ENCODE measurements around the gene KIF13A. TPM values are rescaled to one million over a fixed set of nuclear protein-coding genes. Genes with fewer than 3 reads are reported as not detected.

The KIF13A gene
- total RNA-seq, 2 donors from 2014 or later, result 35.3 to 45.0 TPM

- 94 to 96% methylated on average over 11 to 12 of the region's 12 CpGs for WGBS, 2 experiments (ENCODE audit: insufficient coverage in 1 of 2, insufficient read length in 1 of 2)
- peak; percentile 31 for DNase-seq
- H3K36me3 Mint-ChIP-seq (ENCODE audit: low read depth), result no peaks in the 10 kb centered on the region
- Histone ChIP-seq H3K9me3 (ENCODE audit: control insufficient read depth, low read length) (no peaks in the 10 kb centered on the region), H3K27me3 (ENCODE audit: control insufficient read depth, insufficient read depth, low read length, poor library complexity, severe bottlenecking) (no peaks in the 10 kb centered on the region), H3K4me3 (ENCODE audit: low read length) (no peak overlapping the region), H3K4me1 (ENCODE audit: control insufficient read depth, insufficient read depth, low read length) (no peaks in the 10 kb centered on the region), H3K27ac (ENCODE audit: low read depth, low read length) (no peak overlapping the region), H3K9ac (ENCODE audit: extremely low read depth, low read length, poor library complexity, severe bottlenecking) (no peak overlapping the region), H3K36me3 (ENCODE audit: control insufficient read depth, insufficient read depth, low read length) (no peaks in the 10 kb centered on the region)
- H3K27me3 Mint-ChIP-seq (ENCODE audit: insufficient read depth), result no peaks in the 10 kb centered on the region
- no peak overlapping the region for H3K4me3 Mint-ChIP-seq
- H3K9me3 Mint-ChIP-seq, result peaks cover 14% of the 10 kb centered on the region
- no peak overlapping the region for H3K27ac Mint-ChIP-seq
- no peaks in the 10 kb centered on the region for H3K4me1 Mint-ChIP-seq
- TF ChIP-seq CTCF (conservative IDR thresholded peaks at IDR 0.05), result no peak
Observed at GRCh38 chr6:17729223-17730077, 258.0 kb downstream of the KIF13A start.

- H3K9ac ChIP-seq (ENCODE audit: extremely low read depth, low read length, poor library complexity, severe bottlenecking), result no peak overlapping the region
- no peak overlapping the region for H3K27ac Mint-ChIP-seq
- H3K4me1 Mint-ChIP-seq, result no peaks in the 10 kb centered on the region
- H3K36me3 ChIP-seq (ENCODE audit: control insufficient read depth, insufficient read depth, low read length), result no peaks in the 10 kb centered on the region
- H3K9me3 Mint-ChIP-seq, result peaks cover 11% of the 10 kb centered on the region
- no peak overlapping the region for H3K4me3 Mint-ChIP-seq
- 95 to 97% methylated on average over 25 to 49 of the region's 49 CpGs for WGBS, 2 experiments (ENCODE audit: insufficient coverage in 1 of 2, insufficient read length in 1 of 2)
- no peak overlapping the region for H3K4me3 ChIP-seq (ENCODE audit: low read length)
- no peaks in the 10 kb centered on the region for H3K27me3 ChIP-seq (ENCODE audit: control insufficient read depth, insufficient read depth, low read length, poor library complexity, severe bottlenecking)
- no peaks in the 10 kb centered on the region for H3K9me3 ChIP-seq (ENCODE audit: control insufficient read depth, low read length)
- H3K27ac ChIP-seq (ENCODE audit: low read depth, low read length), result no peak overlapping the region
- DNase-seq, result peak; percentile 31
- no peaks in the 10 kb centered on the region for H3K36me3 Mint-ChIP-seq (ENCODE audit: low read depth)
- no peaks in the 10 kb centered on the region for H3K4me1 ChIP-seq (ENCODE audit: control insufficient read depth, insufficient read depth, low read length)
- no peaks in the 10 kb centered on the region for H3K27me3 Mint-ChIP-seq (ENCODE audit: insufficient read depth)
- TF ChIP-seq CTCF (conservative IDR thresholded peaks at IDR 0.05), result no peak
Observed at GRCh38 chr6:17728551-17729222, 258.7 kb downstream of the KIF13A start.

- no peaks in the 10 kb centered on the region for H3K4me1 ChIP-seq (ENCODE audit: control insufficient read depth, insufficient read depth, low read length)
- Mint-ChIP-seq H3K27me3 (ENCODE audit: insufficient read depth) (no peaks in the 10 kb centered on the region), H3K27ac (peak overlapping the region; percentile 70), H3K9me3 (peaks cover 7% of the 10 kb centered on the region), H3K4me1 (peaks cover 7% of the 10 kb centered on the region), H3K4me3 (no peak overlapping the region), H3K36me3 (ENCODE audit: low read depth) (no peaks in the 10 kb centered on the region)
- no peak overlapping the region for H3K27ac ChIP-seq (ENCODE audit: low read depth, low read length)
- H3K27me3 ChIP-seq (ENCODE audit: control insufficient read depth, insufficient read depth, low read length, poor library complexity, severe bottlenecking), result no peaks in the 10 kb centered on the region
- no peak overlapping the region for H3K4me3 ChIP-seq (ENCODE audit: low read length)
- DNase-seq, result peak; percentile 90
- TF ChIP-seq CTCF (conservative IDR thresholded peaks at IDR 0.05), result no peak
- H3K36me3 ChIP-seq (ENCODE audit: control insufficient read depth, insufficient read depth, low read length), result no peaks in the 10 kb centered on the region
- WGBS, 2 experiments (ENCODE audit: insufficient coverage in 1 of 2, insufficient read length in 1 of 2), result 23 to 50% methylated on average over 3 to 6 of the region's 6 CpGs
- H3K9me3 ChIP-seq (ENCODE audit: control insufficient read depth, low read length), result no peaks in the 10 kb centered on the region
- H3K9ac ChIP-seq (ENCODE audit: extremely low read depth, low read length, poor library complexity, severe bottlenecking), result no peak overlapping the region
Observed at GRCh38 chr6:17725083-17725482, 262.4 kb downstream of the KIF13A start.

All from endodermal cell (in vitro differentiated cells).